ENCODE results near the gene JPT1.
"Not testable (repeated sequence)": the region's sequence is repeated elsewhere in the genome, so short reads cannot be mapped to it uniquely, and the experiment has no call there.

Gene JPT1

DNA sequence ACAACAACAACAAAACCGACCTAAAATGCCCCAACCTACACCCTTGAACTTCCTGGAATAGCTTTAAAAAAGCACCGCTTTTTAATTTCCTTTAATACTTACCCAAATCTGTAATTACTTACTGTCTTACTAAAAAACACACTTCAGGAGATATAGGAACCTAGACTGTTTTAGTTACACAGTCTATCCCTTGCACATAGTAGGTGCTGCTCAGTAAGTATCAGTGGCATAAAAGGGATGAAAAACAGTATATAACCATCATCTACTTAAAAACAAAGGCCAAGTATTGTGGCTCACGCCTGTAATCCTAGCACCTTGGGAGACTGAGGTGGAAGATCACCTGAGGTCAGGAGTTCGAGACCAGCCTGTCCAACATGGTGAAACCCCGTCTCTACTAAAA is 22.3 kb upstream of the JPT1 start:
- Histone ChIP-seq H3K27me3 (ENCODE audit: insufficient read depth, low read length) (no peaks in the 10 kb centered on the region), H3K4me3 (ENCODE audit: low read length) (no peak overlapping the region), H2AFZ (ENCODE audit: low read depth, low read length) (no peak overlapping the region), H3K36me3 (ENCODE audit: insufficient read depth, low read length) (peaks cover 71% of the 10 kb centered on the region), H3K4me1 (ENCODE audit: insufficient read depth, low read length) (peaks cover 13% of the 10 kb centered on the region), H3K9me3 (ENCODE audit: low read length) (no peaks in the 10 kb centered on the region)

DNA sequence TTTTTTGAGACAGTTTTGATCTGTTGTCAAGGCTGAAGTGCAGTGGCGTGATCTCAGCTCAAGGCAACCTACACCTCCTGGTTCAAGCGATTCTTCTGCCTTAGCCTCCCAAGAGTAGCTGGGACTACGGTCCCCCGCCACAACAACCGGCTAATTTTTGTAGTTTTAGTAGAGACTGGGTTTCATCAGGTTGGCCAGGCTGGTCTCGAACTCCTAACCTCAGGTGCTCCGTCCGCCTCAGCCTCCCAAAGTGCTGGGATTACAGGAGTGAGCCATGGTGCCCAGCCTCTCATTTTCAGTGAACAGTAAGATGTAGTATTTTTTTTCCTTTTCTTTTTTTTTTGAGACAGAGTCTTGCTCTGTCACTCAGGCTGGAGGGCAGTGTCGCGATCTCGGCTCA is 20.7 kb upstream of the JPT1 start:
- Histone ChIP-seq H3K4me3 (ENCODE audit: low read length) (no peak overlapping the region), H3K9me3 (ENCODE audit: low read length) (no peaks in the 10 kb centered on the region), H2AFZ (ENCODE audit: low read depth, low read length) (no peak overlapping the region), H3K4me1 (ENCODE audit: insufficient read depth, low read length) (peaks cover 3% of the 10 kb centered on the region), H3K27me3 (ENCODE audit: insufficient read depth, low read length) (no peaks in the 10 kb centered on the region), H3K36me3 (ENCODE audit: insufficient read depth, low read length) (peaks cover 82% of the 10 kb centered on the region)

DNA sequence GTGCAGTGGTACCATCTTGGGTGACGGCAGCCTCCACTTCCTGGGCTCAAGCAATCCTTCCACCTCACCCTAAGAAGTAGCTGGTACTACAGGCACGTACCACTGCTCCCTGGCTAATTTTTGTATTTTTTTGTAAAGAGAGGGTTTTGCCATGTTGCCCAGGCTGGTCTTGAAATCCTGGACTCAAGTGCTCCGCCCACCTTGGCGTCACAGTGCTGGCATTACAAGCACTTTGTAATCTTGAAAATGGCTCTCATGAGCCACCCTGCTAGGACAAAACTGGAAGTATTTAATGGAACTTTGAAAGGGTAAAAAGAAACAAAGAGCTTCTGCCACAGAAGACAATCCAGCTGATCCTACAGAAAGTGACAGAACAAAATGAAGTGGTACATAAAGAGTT is 19.2 kb upstream of the JPT1 start:
- no peak overlapping the region for H2AFZ ChIP-seq (ENCODE audit: low read depth, low read length)
- no peaks in the 10 kb centered on the region for H3K27me3 ChIP-seq (ENCODE audit: insufficient read depth, low read length)
- H3K9me3 ChIP-seq (ENCODE audit: low read length) = no peaks in the 10 kb centered on the region
- H3K4me3 ChIP-seq (ENCODE audit: low read length) = no peak overlapping the region
- no peaks in the 10 kb centered on the region for H3K4me1 ChIP-seq (ENCODE audit: insufficient read depth, low read length)
- H3K36me3 ChIP-seq (ENCODE audit: insufficient read depth, low read length) = peaks cover 76% of the 10 kb centered on the region

DNA sequence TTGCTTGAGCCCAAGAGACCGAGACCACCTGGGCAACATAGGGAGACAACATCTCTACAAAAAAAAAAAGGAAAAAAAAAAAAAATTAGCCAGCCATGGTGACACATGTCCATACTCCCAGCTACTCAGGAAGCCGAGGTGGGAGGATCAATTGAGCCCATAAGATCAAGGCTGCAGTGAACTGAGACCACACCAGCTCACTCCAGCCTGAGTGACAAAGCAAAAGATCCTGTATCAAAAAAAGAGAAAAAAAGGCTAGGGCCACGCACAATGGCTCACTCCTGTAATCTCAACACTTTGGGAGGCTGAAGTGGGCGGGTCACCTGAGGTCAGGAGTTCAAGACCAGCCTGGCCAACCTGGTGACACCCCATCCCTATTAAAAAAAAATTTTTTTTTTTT is 14.7 kb upstream of the JPT1 start:
- Histone ChIP-seq H3K36me3 (ENCODE audit: insufficient read depth, low read length) (peaks cover 67% of the 10 kb centered on the region), H3K4me1 (ENCODE audit: insufficient read depth, low read length) (no peaks in the 10 kb centered on the region), H3K27me3 (ENCODE audit: insufficient read depth, low read length) (no peaks in the 10 kb centered on the region), H3K4me3 (ENCODE audit: low read length) (no peak overlapping the region), H2AFZ (ENCODE audit: low read depth, low read length) (no peak overlapping the region), H3K9me3 (ENCODE audit: low read length) (peaks cover 2% of the 10 kb centered on the region)

DNA sequence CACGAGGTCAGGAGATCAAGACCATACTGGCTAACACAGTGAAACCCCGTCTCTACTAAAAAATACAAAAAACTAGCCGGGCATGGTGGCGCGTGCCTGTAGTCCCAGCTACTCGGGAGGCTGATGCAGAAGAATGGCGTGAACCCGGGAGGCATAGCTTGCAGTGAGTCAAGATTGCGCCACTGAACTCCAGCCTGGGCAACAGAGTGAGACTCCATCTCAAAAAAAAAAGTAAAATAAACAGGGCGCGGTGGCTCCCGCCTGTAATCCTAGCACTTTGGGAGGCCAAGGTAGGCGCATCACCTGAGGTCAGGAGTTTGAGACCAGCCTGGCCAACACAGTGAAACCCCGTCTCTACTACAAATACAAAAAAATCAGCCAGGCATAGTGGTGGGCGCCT is 10.3 kb upstream of the JPT1 start:
- not testable (repeated sequence) for H3K4me1 ChIP-seq (ENCODE audit: insufficient read depth, low read length); H2AFZ ChIP-seq (ENCODE audit: low read depth, low read length); H3K4me3 ChIP-seq (ENCODE audit: low read length); H3K27me3 ChIP-seq (ENCODE audit: insufficient read depth, low read length); H3K9me3 ChIP-seq (ENCODE audit: low read length)
- peaks cover 50% of the 10 kb centered on the region for H3K36me3 ChIP-seq (ENCODE audit: insufficient read depth, low read length)

DNA sequence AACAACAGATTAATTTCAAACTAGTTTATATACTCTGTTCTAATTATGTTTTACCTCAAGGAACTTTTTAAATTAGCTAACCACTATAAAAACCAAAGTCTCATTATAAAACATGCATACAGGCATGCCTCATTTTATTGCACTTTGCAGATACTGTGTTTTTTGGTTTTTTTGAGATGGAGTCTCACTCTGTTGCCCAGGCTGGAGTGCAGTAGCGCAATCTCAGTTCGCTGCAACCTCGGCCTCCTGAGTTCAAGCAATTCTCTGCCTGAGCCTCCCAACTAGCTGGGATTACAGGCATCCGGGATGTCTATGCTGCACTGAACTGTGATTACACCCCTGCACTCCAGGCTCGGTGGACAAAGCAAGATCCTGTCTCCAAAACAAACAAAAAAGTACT is 8.8 kb upstream of the JPT1 start:
- Histone ChIP-seq H3K36me3 (ENCODE audit: insufficient read depth, low read length) (peaks cover 54% of the 10 kb centered on the region), H2AFZ (ENCODE audit: low read depth, low read length) (no peak overlapping the region), H3K27me3 (ENCODE audit: insufficient read depth, low read length) (no peaks in the 10 kb centered on the region), H3K9me3 (ENCODE audit: low read length) (peaks cover 2% of the 10 kb centered on the region), H3K4me1 (ENCODE audit: insufficient read depth, low read length) (no peaks in the 10 kb centered on the region), H3K4me3 (ENCODE audit: low read length) (no peak overlapping the region)

DNA sequence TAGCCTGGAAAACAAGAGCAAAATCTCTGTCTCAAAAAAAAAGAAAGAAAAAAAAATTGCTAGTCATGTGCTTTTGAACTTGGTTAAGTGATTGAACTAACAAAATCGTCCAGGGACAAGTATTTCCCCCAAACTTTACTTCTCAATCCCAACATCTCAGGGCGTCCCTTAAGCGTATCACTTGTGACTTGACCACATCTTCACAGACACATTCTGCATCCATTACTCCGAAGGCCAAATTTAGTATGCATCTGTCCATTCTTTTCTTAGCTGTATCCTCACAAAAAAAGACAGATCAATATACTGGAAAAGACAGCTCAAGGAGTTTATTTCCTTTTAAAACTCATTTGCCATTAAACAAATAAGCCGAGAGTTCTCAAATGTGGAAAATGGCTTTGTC is 5.9 kb upstream of the JPT1 start:
- no peaks in the 10 kb centered on the region for H3K27me3 ChIP-seq (ENCODE audit: insufficient read depth, low read length)
- H3K9me3 ChIP-seq (ENCODE audit: low read length) = no peaks in the 10 kb centered on the region
- H3K36me3 ChIP-seq (ENCODE audit: insufficient read depth, low read length) = peaks cover 33% of the 10 kb centered on the region
- H3K4me3 ChIP-seq (ENCODE audit: low read length) = no peak overlapping the region
- H3K4me1 ChIP-seq (ENCODE audit: insufficient read depth, low read length) = peaks cover 3% of the 10 kb centered on the region
- H2AFZ ChIP-seq (ENCODE audit: low read depth, low read length) = no peak overlapping the region

DNA sequence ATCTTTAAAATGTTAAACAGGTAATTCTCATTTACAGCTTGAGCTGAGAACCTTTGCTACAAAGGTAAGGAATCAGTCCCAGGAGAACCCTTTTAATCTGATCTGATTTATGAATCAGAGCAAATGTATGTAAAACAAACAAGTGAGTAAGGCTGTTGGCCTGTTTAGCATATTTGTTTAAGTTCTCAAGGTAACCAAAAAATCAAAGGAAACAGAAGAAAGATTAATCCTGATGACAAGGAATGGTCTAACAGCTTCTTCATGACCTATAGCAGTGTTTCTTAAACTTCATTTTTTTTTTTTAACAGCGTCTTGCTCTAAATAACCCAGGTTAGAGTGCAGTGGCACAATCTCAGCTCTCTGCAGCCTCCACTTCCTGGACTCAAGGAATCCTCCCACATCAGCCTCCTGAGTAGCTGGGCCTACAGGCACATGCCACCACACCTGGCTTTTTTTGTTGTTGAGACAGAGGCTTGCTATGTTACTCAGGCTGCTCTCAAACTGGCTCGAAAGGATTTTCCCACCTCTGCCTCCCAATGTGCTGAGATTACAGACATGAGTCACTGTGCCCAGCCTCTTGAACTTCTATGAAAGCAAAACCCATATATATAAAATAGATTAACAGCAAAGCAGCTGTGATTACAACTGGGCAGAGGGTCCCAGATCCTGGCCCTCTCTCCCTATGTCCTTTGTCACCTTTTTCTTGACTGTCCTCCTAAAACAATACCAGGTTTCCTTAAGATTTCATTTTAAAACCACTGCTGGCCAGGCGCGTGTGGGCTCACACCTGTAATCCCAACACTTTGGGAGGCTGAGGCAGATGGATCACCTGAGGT is 5.1 kb upstream of the JPT1 start:
- no peaks in the 10 kb centered on the region for H3K9me3 ChIP-seq (ENCODE audit: low read length)
- peaks cover 8% of the 10 kb centered on the region for H3K4me1 ChIP-seq (ENCODE audit: insufficient read depth, low read length)
- H3K27me3 ChIP-seq (ENCODE audit: insufficient read depth, low read length) = no peaks in the 10 kb centered on the region
- peaks cover 31% of the 10 kb centered on the region for H3K36me3 ChIP-seq (ENCODE audit: insufficient read depth, low read length)
- H2AFZ ChIP-seq (ENCODE audit: low read depth, low read length) = no peak overlapping the region
- H3K4me3 ChIP-seq (ENCODE audit: low read length) = no peak overlapping the region

DNA sequence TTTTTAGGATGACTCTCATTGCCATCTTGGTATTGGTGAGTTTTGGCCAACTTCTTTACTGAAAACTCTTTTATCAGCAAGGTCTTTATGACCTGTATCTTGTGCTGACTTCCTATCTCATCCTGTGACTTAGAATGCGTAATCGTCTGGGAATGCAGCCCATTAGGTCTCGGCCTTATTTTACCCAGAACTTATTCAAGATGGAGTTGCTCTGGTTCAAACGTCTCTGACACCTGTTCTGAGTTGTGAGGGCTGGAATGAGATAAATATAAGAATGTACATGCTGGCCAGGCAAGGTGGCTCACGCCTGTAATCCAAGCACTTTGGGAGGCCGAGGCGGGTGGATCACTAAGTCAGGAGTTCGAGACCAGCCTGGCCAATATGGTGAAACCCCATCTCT is 4.2 kb upstream of the JPT1 start:
- not testable (repeated sequence) for H3K27me3 ChIP-seq (ENCODE audit: insufficient read depth, low read length); H3K4me3 ChIP-seq (ENCODE audit: low read length); H3K4me1 ChIP-seq (ENCODE audit: insufficient read depth, low read length); H2AFZ ChIP-seq (ENCODE audit: low read depth, low read length); H3K9me3 ChIP-seq (ENCODE audit: low read length)
- H3K36me3 ChIP-seq (ENCODE audit: insufficient read depth, low read length) = peaks cover 25% of the 10 kb centered on the region

DNA sequence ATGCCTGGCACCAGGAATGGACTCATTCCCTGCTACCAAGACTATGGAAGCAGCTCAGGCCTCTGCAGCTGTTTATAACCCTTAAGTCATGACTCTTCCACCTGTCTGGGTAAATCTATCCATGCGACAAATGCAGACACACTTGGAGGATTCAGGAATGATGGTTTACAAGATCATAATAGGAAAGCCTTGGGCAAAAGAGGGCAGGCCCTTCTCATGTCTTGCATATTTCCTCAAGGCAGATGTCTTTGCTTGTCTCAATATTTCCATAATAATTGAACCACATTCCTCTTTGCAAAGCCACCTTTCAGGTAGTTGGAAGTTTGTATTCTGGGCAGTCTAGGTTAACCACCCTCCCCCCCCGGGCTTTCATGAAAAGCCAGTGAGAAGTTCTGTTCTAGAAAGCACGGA is 884 bp upstream of the JPT1 start:
- Histone ChIP-seq H3K4me1 (ENCODE audit: insufficient read depth, low read length) (peaks cover 12% of the 10 kb centered on the region), H3K36me3 (ENCODE audit: insufficient read depth, low read length) (peaks cover 12% of the 10 kb centered on the region), H3K4me3 (ENCODE audit: low read length) (no peak overlapping the region), H3K9me3 (ENCODE audit: low read length) (no peaks in the 10 kb centered on the region), H3K27me3 (ENCODE audit: insufficient read depth, low read length) (no peaks in the 10 kb centered on the region), H2AFZ (ENCODE audit: low read depth, low read length) (no peak overlapping the region)

DNA sequence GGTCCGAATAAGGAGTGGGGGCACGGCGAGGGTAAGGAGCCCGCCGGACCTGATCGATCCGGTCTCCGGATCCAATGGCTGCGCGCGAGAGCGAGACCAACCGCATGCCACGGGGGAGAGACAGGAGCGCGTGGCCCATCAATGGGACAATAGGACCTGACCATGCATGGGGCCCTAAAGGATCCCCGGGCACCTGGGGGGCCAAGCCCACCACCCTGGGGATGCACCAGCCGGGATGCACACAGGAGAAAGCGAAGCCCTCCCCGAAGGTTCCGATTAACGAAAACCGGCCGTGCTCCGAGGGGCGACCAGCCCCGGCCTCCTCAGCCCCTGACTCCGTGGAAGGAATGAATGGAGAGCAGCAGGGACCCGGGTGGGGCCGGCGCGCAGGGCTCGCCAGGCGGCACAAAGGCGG is 525 bp downstream of the JPT1 start:
- no peaks in the 10 kb centered on the region for H3K27me3 ChIP-seq (ENCODE audit: insufficient read depth, low read length)
- peaks cover 12% of the 10 kb centered on the region for H3K4me1 ChIP-seq (ENCODE audit: insufficient read depth, low read length)
- H3K4me3 ChIP-seq (ENCODE audit: low read length) = peak overlapping the region; percentile 91
- H3K36me3 ChIP-seq (ENCODE audit: insufficient read depth, low read length) = peaks cover 17% of the 10 kb centered on the region
- H2AFZ ChIP-seq (ENCODE audit: low read depth, low read length) = no peak overlapping the region
- H3K9me3 ChIP-seq (ENCODE audit: low read length) = no peaks in the 10 kb centered on the region

DNA sequence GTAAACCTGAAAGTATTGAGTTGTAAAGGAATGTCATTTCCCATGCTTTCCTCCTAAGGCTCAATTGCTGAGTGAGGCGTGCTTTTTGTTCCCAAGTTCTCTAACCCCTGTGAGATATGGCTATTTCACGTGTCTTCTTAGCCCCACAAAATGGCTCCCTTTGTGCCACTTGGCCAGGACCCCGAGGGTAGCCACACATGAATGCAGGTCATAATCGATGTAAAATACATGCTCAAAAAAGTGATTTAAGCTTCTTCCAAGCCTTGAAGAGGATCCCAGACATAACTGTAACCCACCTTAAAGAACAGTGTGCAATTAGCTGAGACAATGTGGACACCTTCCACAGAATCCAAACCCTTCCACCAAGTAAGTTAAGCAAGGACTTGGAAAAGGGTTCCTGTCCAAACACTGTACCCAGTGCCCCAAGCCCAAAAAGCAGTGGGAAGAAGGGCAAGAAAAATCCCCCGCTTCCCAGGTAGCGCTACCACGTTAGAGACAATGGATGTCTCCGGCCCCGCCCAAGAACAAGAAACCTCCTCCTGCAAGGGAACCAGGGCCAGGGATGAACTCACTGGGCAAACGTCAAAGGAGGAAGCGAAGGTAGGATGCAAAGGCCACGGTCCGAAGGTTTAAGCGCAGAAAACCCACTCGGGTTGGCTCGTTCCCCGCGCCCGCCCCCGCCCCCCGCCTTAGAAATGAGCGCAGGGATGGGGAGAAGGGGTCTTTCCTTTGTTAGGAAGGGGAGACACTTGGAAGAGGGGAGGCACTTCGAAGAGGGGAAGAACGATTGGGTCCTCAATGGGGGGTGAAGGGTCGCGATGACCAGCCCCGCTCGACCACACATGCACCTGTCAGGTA is 1.2 kb downstream of the JPT1 start:
- Histone ChIP-seq H3K9me3 (ENCODE audit: low read length) (no peaks in the 10 kb centered on the region), H3K36me3 (ENCODE audit: insufficient read depth, low read length) (peaks cover 17% of the 10 kb centered on the region), H3K4me3 (ENCODE audit: low read length) (peak overlapping the region; percentile 91), H3K27me3 (ENCODE audit: insufficient read depth, low read length) (no peaks in the 10 kb centered on the region), H2AFZ (ENCODE audit: low read depth, low read length) (no peak overlapping the region), H3K4me1 (ENCODE audit: insufficient read depth, low read length) (peaks cover 12% of the 10 kb centered on the region)

DNA sequence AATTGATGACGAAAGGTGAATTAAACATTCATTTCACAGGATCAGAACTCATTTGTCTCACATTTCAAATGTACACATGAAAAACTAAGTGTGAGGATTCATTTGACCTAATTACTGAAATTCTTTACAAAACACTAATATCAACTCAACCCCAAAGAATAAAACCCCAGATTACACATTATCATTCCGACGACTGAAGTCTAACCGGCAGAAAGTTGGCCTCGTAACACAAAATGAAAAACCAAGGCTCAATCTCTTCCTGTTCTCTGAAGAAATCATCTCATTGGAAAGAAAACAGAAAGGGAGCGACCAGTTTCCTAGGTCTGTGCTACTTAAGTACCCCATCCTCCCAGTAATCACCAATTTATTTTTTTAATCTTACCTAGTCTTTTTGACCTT is 1.8 kb downstream of the JPT1 start:
- Histone ChIP-seq H3K4me1 (ENCODE audit: insufficient read depth, low read length) (peaks cover 12% of the 10 kb centered on the region), H3K4me3 (ENCODE audit: low read length) (peak overlapping the region; percentile 91), H3K36me3 (ENCODE audit: insufficient read depth, low read length) (peaks cover 23% of the 10 kb centered on the region), H3K9me3 (ENCODE audit: low read length) (no peaks in the 10 kb centered on the region), H2AFZ (ENCODE audit: low read depth, low read length) (no peak overlapping the region), H3K27me3 (ENCODE audit: insufficient read depth, low read length) (no peaks in the 10 kb centered on the region)

Data from neuron (in vitro differentiated cells).